CD4-positive, alpha-beta T cell treated with Interleukin-6 for 4 hours (primary cell): ENCODE measurements around the gene OCEL1.
A peak's percentile ranks its signal among the peaks of the same experiment; 100 is the strongest.

ENCODE experiments used
- DNase-seq: peaks from one replicate; pipeline ENCODE4 v3.0.0-alpha.2; 2020; ENCODE audit warnings: mixed read lengths

The OCEL1 gene

GRCh38 chr19:17242431-17243208 lies 16.6 kb downstream of the OCEL1 start:
- no peak for DNase-seq

- no peak for DNase-seq
These were observed 17.3 kb downstream of the OCEL1 start for GRCh38 chr19:17243211-17243829.

- no peak for DNase-seq
These were observed 18.0 kb downstream of the OCEL1 start for GRCh38 chr19:17243830-17244617.

GRCh38 chr19:17244618-17245534 lies 18.9 kb downstream of the OCEL1 start:
- DNase-seq: peak; percentile 31

GRCh38 chr19:17245535-17245984 lies 19.5 kb downstream of the OCEL1 start, which contains the start of gene NR2F6:
NR2F6 (minus strand) TSS chr19:17245919; CDS start chr19:17245220, 699 bp downstream.
- no peak for DNase-seq

GRCh38 chr19:17246681-17247425 lies 20.8 kb downstream of the OCEL1 start:
- no peak for DNase-seq

- no peak for DNase-seq
These were observed 22.2 kb downstream of the OCEL1 start for GRCh38 chr19:17248011-17248776.

GRCh38 chr19:17249887-17250548 lies 24.0 kb downstream of the OCEL1 start:
- no peak for DNase-seq

GRCh38 chr19:17254636-17255035 lies 28.6 kb downstream of the OCEL1 start:
- no peak for DNase-seq

GRCh38 chr19:17255150-17255621 lies 29.2 kb downstream of the OCEL1 start:
- no peak for DNase-seq

- DNase-seq: no peak
These were observed 30.1 kb downstream of the OCEL1 start for GRCh38 chr19:17256130-17256529.

GRCh38 chr19:17259118-17259780 lies 33.2 kb downstream of the OCEL1 start:
- DNase-seq: no peak

- no peak for DNase-seq
These were observed 33.9 kb downstream of the OCEL1 start for GRCh38 chr19:17259934-17260333.

- peak; percentile 93 for DNase-seq
These were observed 34.9 kb downstream of the OCEL1 start for GRCh38 chr19:17260842-17261325.

- no peak for DNase-seq
These were observed 36.5 kb downstream of the OCEL1 start for GRCh38 chr19:17262557-17262956.

- no peak for DNase-seq
These were observed 38.0 kb downstream of the OCEL1 start for GRCh38 chr19:17263712-17264640.

GRCh38 chr19:17264641-17264979 lies 38.6 kb downstream of the OCEL1 start, which contains the start of gene USHBP1:
USHBP1 (minus strand) TSS chr19:17264745; CDS start chr19:17264299, 446 bp downstream.
- DNase-seq: no peak

- no peak for DNase-seq
These were observed 40.0 kb downstream of the OCEL1 start for GRCh38 chr19:17266026-17266425.
